Measurements from ENCODE around the gene SHOC2. TPM values are rescaled to one million over a fixed set of nuclear protein-coding genes. Genes with fewer than 3 reads are reported as not detected.

Gene SHOC2
- total and polyA plus RNA-seq, 2 of the 8 experiments (the other 6 are each of a cell fraction or from before 2014, with no cell fraction given) = 7.6 to 28.2 TPM

DNA sequence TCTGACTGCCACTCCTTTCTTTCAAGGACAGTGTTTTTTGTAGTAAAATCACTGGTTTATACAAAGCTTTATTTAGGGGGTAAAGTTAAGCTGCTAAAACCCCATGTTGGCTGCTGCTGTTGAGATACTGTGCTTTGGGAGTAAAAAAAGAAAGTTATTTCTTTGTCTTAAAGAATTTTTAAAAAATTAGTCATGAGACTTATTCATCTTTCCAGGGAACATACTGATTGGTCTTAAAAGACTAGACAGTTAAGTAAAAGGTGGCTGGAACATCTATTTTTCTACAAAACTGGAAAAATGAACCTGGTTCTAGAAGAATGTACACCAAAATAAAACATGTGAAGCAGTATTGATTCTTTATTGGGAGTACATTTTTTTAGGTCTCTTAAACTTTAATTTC is 21.0 kb upstream of the SHOC2 start:
- FAIRE-seq = no peak
- no peak overlapping the region for H4K91ac ChIP-seq (replicated peaks; ENCODE audit: insufficient read length, low read length)
- no peak for TF ChIP-seq SAP30 (IDR thresholded peaks at IDR 0.05; ENCODE audit: insufficient read depth, insufficient replicate concordance, low read length)
- no peak for TF ChIP-seq ZNF274 (IDR thresholded peaks at IDR 0.05; ENCODE audit: borderline replicate concordance, extremely low read depth, low read length)
- TF ChIP-seq HDAC2 (IDR thresholded peaks at IDR 0.05; ENCODE audit: borderline replicate concordance in 1 of 2, low read depth in 2 of 2, low read length in 2 of 2) = no peak
- no peak for TF ChIP-seq TAF1 (IDR thresholded peaks at IDR 0.05; ENCODE audit: low read depth, low read length)
- no peak for TF ChIP-seq NRF1 (IDR thresholded peaks at IDR 0.05; ENCODE audit: low read depth, low read length)
- no peak for TF ChIP-seq RAD21 (IDR thresholded peaks at IDR 0.05 in 1 of 2, conservative IDR thresholded peaks at IDR 0.05 in 1 of 2; ENCODE audit: low read depth in 2 of 2, low read length in 2 of 2)
- no peak for TF ChIP-seq PHF8 (conservative IDR thresholded peaks at IDR 0.05; ENCODE audit: low read depth, low read length)
- TF ChIP-seq CHD2 (IDR thresholded peaks at IDR 0.05; ENCODE audit: low read length) = no peak
- no peak for TF ChIP-seq E2F6 (IDR thresholded peaks at IDR 0.05)
- no peak for TF ChIP-seq POU5F1 (IDR thresholded peaks at IDR 0.05; ENCODE audit: low read depth, low read length)
- no peak for TF ChIP-seq CEBPB (IDR thresholded peaks at IDR 0.05; ENCODE audit: low read depth, low read length)
- TF ChIP-seq EGR1 (IDR thresholded peaks at IDR 0.05; ENCODE audit: borderline replicate concordance, low read depth, low read length) = no peak
- no peak for TF ChIP-seq TEAD4 (IDR thresholded peaks at IDR 0.05; ENCODE audit: low read depth, low read length)

More for the DNA sequence above, 21.0 kb upstream of the SHOC2 start:
- no peak overlapping the region for H3K4me3 ChIP-seq (ENCODE audit: extremely low read depth in 1 of 4, insufficient read depth in 2 of 4, low read depth in 3 of 4, low read length in 4 of 4)
- no peak overlapping the region for H3K9ac ChIP-seq (replicated peaks in 1 of 4; ENCODE audit: extremely low read depth in 1 of 4, low read depth in 3 of 4, low read length in 3 of 4)
- H3K79me1 ChIP-seq (ENCODE audit: low read depth, low read length) = no peaks in the 10 kb centered on the region
- no peak overlapping the region for H3K18ac ChIP-seq (ENCODE audit: extremely low read depth, low read length)
- H3K36me3 ChIP-seq (ENCODE audit: control insufficient read depth in 2 of 4, insufficient read depth in 4 of 4, low read length in 3 of 4) = peaks cover 0 to 17% (median 0%) of the 10 kb centered on the region in 4 experiments; a peak in 2 of 8 replicates
- H2BK15ac ChIP-seq (ENCODE audit: low read length) = no peak overlapping the region
- H3K14ac ChIP-seq (ENCODE audit: insufficient read length) = no peak overlapping the region
- H3K27me3 ChIP-seq (replicated peaks in 1 of 4; ENCODE audit: control insufficient read depth in 3 of 4, extremely low read depth in 1 of 4, insufficient read depth in 3 of 4, low read length in 3 of 4) = no peaks in the 10 kb centered on the region
- H2AK5ac ChIP-seq (ENCODE audit: low read depth, low read length) = no peak overlapping the region
- H3K23ac ChIP-seq (ENCODE audit: insufficient read length) = no peak overlapping the region
- no peak for DNase-seq (ENCODE audit: low read depth in 1 of 2, low spot score in 2 of 2)
- no peak overlapping the region for H4K8ac ChIP-seq (ENCODE audit: extremely low read depth, insufficient read depth, low read length)
- ChIA-PET CTCF (ENCODE audit: partially characterized antibody) (interaction anchor here (0.6 to 3.4 kb wide), 3 partner anchors 48 to 154 kb away, joined by 3 to 22 read pairs (median 3); no protein-coding TSS in a partner anchor), POLR2A (ENCODE audit: partially characterized antibody) (interaction anchor here (0.7 kb wide), 1 partner anchor 62 kb away, joined by 3 read pairs; no protein-coding TSS in a partner anchor)
- no peaks in the 10 kb centered on the region for H3K4me1 ChIP-seq (replicated peaks in 1 of 4; ENCODE audit: control insufficient read depth in 3 of 4, insufficient read depth in 4 of 4, low read length in 3 of 4)
- no peak overlapping the region for H3K56ac ChIP-seq (replicated peaks; ENCODE audit: insufficient read length, low read depth, low read length)
- H2BK12ac ChIP-seq (ENCODE audit: low read depth, low read length) = no peak overlapping the region
- no peak overlapping the region for H2BK20ac ChIP-seq (ENCODE audit: low read length)
- H3K79me2 ChIP-seq (ENCODE audit: control insufficient read depth in 1 of 2, insufficient read depth in 2 of 2, low read length in 2 of 2) = no peaks in the 10 kb centered on the region
- no peaks in the 10 kb centered on the region for H3K23me2 ChIP-seq (ENCODE audit: low read depth, low read length)
- H4K5ac ChIP-seq (ENCODE audit: insufficient read length, low read depth, low read length) = no peak overlapping the region
- H3K27ac ChIP-seq (ENCODE audit: low read depth, low read length) = no peak overlapping the region
- H2BK120ac ChIP-seq (replicated peaks; ENCODE audit: low read depth, low read length) = no peak overlapping the region
- H4K20me1 ChIP-seq (replicated peaks in 1 of 2; ENCODE audit: control insufficient read depth in 1 of 2, insufficient read depth in 2 of 2, low read length in 2 of 2) = peaks cover 0 to 3% of the 10 kb centered on the region in 2 experiments
- H3K4ac ChIP-seq (replicated peaks; ENCODE audit: insufficient read length, low read depth, low read length) = no peak overlapping the region
- no peak overlapping the region for H2AFZ ChIP-seq (ENCODE audit: low read length)
- no peaks in the 10 kb centered on the region for H3K9me3 ChIP-seq (ENCODE audit: insufficient read depth in 2 of 2, low read depth in 1 of 2, low read length in 1 of 2)
- no peak overlapping the region for H3K4me2 ChIP-seq (ENCODE audit: insufficient read depth in 1 of 2, low read depth in 2 of 2, low read length in 2 of 2)
- H2BK5ac ChIP-seq (ENCODE audit: low read depth, low read length) = no peak overlapping the region

Data from H1 (cell line).